RPMI7951 (cell line): ENCODE measurements around the gene PYROXD2. TPM values are rescaled to one million over a fixed set of nuclear protein-coding genes. Genes with fewer than 3 reads are reported as not detected.
A peak's percentile ranks its signal among the peaks of the same experiment; 100 is the strongest.
"Not testable (repeated sequence)": the region's sequence is repeated elsewhere in the genome, so short reads cannot be mapped to it uniquely, and the experiment has no call there.

Experiments used
- DNase-seq: peaks from one replicate; pipeline ENCODE4 v3.0.0-alpha.2; 2012; ENCODE audit warnings: low read depth
- total RNA-seq: library from RNA; depleted of rRNA; stranded (reverse); fragments of >200 nt; shearing (Covaris generic); gene quantifications from 2 replicates; pipeline ENCODE4 v1.2.3, GENCODE V29; 2014

The PYROXD2 gene
- total RNA-seq, 1 experiment from 2014 or later, result 2.0 TPM

DNA sequence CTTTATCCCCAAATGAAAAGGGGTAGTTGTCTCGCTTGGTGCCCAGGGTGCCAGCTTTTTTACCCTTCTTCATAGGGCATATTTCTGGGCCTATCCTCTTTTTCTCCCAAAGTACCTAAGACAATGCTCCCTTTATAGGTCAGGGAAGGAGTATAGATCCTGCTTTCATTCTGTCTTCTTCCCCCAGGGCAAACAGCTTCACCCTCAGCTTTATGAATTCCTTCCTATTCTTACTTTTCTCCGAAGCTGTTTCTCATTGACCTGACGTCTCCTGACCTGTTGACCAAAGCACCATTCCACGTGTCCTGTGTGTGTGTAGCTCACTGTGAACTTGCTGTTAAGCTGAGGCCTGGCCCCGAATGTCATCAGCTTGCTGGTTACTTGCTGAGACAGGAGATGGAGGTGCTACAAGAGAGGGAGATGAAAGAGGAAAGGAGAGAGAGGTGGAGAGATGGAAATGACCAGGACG is 48.9 kb downstream of the PYROXD2 start:
- DNase-seq, result peak; percentile 57

DNA sequence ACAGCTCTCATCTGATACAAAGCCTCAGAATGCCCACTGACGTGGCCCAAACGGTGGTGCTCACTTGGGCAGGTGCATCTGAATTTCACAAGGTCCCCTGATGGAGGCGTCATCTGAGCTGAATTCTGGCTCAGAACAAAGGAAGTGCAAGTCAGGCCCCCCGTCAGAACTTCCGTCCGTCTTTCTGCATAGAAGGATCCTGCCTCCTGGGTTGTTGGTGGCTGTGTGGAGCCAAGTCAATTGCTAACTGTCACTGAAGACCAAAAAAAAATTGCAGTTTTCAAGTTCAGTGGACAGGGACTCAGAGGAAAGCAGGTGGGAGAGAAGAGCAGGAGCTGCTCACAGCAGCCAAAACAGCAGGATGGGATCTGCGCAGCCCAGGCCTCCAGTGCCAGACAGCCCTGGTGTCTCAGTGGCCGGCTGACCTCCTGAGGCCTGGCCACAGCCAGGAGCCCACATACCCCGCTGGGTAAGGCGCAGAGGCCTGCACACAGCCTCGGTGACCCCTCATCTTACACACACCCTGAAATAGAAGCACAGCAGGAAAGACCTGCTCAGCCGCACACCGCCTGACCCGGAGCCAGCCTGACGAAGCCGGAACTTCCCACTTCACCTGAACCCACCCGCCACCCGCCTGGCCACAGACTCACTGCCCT is 49.4 kb downstream of the PYROXD2 start:
- no peak for DNase-seq

DNA sequence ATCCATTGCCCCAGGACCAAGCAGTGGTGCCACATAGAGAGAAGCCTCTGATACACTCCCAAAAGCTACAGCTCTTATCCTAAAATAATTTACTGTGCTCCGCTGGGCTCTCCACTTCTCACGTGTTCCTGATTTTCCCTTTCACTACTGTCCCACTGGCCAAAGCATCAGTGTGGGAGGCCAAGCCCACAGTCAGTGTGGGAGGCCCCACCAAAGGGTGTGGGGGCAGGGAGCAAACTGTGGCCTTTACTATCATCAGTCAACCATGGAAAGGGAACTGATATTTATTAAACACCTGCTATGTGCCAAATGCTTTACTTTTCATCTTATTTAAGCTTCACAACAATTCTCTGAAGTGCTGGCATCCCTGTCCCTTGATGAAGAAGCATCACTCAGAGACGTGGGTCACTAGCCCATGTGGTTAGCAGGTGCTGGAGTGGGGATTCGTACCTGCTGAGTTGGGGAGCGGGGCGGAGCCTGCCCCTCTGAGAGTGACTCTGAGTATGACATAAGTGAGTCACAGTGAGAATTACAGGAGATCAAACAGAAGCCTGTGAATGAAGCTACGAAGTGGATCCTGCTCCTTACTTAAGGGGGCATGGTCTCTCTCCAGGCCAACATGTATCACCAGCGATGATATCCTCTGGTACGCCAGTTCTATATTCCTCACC is 50.4 kb downstream of the PYROXD2 start:
- no peak for DNase-seq

DNA sequence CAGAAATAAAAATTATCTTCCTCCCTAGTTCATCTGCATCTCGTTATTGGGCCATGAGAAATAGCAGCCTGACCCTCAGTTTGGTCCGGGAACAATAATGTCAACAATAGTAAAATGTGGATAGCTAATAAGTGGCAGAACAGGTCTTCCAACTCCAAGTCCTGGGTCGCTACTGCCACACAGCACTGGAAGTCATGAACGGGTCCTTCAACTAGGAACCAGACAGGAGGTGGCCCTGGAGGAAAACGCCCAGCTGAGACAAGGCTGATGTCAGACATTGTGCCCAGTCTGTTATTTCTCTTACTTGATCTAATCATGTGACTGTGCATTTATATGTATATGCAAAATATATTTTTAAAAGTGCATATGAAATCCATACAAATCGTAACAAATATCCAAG is 51.8 kb downstream of the PYROXD2 start:
- DNase-seq, result no peak

DNA sequence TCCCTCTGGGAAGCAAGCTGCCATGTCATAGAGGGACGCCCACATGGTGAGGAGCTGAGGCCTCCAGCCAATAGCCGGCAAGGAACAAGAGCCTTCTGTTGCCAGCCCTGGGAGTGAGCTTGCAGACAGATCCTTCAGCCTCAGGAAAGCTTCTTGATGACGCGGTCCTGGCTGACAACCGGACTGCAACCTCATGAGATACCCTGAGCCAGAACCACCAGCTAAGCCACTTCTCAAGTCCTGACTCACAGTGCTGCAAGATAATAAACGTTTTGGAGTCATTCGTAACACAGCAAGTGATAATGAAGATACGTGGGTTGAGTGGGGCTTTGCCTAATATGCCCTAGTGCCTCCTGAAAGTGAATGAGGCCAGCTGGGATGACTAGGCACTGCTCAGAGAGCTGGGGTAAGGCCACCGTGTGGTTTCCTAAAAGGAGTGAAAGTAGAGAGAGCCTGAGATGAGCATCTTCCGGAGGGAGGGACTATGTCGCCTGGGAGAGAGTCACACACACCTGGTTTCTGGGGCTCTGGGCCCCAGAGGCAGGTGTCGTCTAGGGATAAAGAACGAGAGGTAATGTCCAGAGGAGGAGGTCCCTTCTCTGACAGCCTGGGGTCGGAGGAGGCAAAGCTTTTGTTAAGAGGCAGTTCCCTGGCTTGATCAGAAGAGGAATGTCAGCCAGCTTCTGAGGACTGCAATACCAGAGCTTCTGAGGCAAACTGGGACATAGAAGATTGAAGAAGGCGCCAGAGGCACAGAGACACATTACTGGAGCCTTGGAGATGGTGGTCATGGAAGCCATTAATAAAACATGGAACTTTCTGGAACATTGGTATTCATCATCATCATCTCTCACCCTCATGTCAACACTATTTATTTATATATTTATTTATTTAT is 53.6 kb downstream of the PYROXD2 start:
- peak; percentile 94 for DNase-seq

DNA sequence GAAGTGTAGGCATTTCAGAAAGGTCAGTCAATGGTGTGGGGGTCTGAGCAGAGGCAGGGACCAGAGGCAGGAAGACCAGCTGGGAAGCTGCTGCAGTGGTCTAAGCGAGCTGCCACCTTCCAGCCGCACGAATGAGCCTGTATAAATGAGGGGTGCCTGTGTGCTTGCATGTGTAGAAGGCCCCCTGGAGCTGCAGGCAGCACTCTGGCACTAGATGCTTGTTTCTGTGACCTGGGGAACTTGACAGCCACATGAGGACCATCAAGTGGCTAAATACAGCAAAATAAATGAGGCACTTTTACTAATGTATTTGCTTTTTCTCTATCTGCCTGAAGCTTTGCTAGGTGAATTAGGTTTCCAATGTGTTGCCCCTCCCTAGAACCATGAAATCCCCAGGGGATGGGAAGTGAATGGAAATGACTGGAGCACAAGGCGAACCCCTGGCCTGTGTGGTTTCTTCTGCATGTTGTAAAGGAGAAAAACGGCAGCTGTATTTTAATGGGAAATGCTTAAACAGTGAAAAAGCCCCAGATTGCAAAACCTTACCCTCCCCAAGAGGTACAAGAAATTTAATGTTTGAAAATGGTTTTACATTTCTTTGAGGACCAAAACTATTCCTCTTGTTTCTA is 57.7 kb downstream of the PYROXD2 start:
- no peak for DNase-seq

DNA sequence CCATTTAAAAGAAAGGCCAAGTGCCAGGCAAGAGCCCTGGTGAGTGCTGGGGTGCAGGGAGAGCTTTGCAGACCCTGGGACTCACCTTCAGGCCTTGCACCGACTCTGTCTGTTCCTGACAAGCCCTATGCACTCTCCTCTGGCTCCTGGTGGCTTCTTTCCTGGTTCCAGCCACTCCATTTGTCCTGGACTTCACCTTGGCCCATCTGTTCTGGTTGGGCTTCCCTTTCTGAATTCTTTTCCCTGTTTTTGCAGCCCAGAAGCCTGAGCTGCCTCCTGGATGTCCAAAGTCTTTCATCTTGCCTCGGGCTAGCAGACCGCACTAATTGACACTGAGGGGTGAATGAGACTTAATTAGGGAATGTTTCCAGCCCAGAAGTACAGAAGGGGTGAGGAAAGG is 60.5 kb downstream of the PYROXD2 start:
- no peak for DNase-seq

DNA sequence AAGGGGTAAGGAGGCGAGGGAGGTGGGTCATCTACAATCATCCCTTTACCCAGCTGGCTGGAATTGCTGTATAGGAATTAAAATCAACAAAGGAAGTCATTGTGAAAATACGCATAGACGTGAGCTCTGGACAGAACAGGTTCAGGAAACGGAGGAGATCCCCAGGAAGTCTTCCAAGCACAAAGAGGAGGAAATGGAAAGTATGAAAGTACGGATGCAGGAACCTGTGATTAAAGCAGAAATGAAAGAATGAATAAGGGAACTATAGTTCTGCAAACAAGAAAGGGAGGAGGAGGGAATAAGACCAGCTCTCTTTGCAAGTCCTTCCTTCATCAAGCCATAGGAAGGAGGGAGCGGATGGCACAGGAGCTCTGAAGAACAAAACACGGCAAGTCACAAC is 61.8 kb downstream of the PYROXD2 start:
- peak; percentile 35 for DNase-seq

DNA sequence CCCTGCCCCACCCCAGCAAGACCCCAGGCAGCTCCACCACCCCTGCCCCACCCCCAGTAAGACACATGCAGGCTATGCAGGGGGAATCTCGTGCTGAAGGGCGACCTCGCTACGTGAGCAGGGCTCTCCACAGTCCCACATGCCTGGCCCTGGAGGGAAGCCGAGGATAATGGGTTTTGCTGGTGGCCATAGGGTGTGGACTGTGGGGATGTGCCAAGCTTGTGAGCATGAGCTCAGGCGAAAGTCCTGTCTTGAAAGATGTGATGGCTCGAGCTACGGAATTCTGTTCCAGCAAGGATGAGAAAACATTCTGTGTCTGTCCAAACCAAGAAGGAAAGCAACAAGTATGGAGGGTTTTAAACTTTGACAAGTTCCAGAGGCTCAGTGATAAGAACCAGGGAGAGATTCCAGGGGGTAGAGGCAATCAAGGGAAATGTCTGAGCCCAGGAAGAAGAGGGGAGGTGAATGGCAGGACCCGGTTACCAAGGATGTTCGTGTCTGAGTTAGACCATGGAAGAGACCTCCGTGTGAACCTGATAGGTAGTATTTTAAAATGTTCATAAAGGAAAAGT is 63.1 kb downstream of the PYROXD2 start:
- no peak for DNase-seq

DNA sequence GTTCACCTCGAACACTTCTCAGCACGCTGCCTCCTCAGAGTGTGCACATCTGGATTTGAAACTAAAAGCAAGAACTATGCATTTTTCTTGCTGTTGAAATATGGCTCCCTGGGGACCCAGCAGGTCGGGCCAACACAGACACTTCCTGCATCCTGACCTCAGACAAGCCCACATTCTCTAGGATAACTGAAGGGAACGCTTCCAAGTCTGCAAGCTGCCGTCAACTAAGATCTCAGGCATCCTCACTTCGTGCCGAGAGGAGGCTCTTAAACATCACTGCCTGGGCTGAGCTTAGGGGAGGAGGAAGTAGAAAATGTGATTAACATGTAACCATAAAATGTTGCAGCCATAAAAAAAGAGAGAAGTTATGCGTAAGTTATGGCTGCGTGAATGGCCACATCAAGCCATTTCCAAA is 65.5 kb downstream of the PYROXD2 start:
- DNase-seq, result peak; percentile 66

DNA sequence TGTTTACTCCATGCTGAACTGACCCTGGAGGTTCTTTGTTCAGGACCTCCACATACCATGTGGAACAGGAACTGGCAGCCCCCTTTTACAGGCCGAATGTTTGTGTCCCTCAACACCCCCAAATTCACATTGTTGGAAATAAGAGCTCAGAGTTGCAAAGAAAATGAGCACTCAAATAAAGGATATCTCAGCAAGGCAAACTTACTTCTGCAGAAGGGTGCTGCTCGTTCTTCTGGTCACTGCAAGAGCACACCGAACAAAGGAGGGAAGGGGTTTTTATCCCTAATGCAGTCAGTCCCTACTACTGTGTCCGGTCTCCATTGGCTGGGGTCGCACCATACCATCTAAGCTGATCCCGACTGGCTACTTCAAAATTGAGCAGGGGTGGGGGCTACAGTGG is 68.1 kb downstream of the PYROXD2 start:
- DNase-seq, result no peak

DNA sequence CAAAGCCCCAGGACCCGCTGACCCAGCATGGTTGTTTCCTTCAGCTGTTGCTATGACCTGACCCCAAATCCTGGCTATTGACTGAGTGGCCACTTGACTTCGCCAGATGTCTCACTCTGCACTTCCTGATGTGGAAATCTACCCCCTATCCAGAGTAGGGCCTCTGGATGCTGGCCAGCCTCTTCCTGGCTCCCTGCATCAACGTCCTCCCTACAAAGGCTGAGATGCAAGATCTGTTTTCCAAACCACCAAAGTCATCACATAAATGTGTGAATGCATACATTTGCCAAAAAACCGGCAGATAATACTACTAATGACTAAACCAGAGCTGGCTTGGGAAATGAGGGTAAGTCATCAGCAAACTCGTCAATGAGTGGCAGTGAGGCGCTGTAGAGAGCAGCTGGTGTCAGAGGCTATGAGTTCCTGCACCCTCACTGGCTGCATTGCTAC is 70.4 kb downstream of the PYROXD2 start:
- DNase-seq, result peak; percentile 66

DNA sequence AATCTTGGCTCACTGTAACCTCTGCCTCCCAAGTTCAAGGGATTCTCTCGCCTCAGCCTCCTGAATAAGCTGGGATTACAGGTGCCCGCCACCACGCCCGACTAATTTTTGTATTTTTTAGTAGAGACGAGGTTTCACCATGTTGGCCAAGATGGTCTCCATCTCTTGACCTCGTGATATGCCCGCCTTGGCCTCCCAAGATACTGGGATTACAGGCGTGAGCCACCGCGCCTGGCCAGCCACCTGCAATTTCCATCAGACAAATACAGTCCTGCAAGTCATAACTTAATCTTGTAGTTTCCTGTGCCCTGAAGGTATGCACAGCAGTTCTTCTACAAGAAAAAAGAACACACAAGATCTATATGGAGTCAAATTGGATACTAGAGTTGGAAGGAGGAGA is 73.3 kb downstream of the PYROXD2 start:
- not testable (repeated sequence) for DNase-seq

DNA sequence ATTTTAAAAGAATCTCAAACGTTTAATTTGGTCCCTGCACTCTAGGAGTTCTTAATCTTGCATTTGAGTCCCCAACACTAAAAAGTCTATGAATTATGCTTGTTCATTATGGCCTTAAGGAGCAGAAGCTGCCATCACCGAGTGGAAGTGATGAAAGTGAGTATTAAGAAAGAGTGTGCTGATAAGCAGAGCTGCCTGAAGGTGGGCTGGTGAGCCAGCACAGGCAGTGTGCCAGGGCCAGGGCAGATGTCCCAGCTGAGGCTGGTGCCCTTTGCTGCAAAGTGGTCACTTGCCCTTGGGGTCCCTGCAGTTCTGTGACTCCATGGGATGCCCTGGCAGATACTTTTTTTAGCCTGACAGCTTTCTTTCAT is 74.1 kb downstream of the PYROXD2 start:
- DNase-seq, result no peak

DNA sequence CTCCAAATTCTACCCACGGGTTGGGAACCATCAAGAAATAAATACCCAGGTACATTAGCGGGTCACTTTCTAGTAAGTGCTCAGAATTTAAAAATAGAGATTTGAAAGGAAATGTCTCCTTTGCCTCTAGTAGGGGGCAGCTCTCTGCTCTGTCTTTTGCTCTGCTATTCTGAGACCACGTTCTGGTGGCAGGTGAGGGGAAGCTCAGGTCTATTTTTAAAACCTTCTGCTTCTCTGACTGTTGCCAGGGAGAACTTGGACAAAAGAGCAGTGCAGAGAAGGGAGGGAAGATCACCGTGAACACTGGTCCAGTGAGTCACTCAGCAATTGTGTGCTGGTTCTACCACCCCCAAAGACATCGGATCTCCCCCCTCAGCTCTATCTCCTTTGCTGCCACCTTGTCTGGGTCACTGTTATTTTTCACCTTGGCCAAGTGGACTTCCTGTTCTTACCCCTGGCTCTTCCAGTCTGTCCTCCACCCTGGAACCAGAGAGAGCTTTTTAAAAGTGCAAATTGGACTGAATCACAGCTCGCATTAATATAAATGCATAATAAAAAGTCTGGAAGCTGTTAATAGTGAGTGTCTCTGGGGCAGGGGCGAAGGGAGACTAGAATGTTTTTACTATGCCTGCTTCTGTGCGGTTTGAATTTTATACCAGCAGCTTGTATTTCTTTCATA is 74.6 kb downstream of the PYROXD2 start:
- no peak for DNase-seq

DNA sequence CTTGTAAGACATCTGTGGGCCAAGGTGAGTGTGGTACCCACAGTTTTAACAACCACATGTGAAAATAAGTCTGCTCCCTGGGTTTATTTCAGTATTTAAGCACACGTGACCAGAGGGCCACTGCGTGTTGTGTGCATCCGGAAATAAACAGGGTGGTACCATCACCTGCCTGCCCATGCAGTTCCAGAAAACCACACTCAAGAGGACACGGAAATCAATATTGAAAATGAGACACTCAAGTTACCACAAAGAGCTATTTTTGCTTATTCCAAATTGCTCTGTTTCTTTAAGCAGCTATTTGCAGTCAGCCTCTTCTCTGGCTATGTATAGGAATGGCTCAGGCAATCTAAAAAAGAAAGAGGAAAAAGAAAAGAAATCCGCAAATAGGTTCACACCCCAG is 75.2 kb downstream of the PYROXD2 start:
- no peak for DNase-seq

DNA sequence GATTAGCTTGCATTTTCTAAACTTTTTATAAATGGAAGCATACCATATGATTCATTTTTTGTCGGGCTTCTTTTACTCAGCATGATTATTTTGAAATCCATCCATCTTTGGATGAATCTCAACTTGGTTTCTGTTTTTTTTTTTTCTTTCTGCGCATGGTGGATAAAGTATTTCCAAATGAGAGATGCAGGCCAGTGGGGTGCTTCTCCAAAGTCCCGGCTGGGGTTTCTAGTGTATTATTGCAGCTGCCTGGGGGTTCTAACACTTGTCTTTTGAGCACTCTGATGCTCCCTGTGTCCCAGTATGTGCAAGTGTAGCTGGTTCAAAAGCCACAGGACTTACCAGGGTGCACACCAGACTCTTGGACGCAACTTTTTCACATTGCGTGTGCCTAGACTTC is 76.1 kb downstream of the PYROXD2 start:
- DNase-seq, result no peak

DNA sequence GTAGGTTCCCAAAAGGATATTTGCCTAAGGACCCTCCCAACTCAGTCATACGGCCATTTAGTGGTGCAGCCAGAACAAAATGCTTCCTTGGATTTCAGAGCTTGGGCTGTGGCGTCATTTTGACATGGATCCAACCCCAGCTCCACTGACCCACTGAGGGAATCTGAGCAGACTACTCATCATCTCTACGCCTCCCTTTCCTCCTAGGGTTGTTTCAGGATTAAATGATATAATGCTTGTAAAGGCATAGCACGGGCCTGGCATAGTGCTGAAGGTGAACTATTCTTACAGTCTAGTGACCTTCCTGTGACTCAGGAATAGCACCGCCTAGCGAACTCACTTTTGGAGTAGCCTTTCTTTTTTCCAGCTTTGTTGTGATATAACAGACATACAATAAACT is 76.7 kb downstream of the PYROXD2 start:
- DNase-seq, result no peak

DNA sequence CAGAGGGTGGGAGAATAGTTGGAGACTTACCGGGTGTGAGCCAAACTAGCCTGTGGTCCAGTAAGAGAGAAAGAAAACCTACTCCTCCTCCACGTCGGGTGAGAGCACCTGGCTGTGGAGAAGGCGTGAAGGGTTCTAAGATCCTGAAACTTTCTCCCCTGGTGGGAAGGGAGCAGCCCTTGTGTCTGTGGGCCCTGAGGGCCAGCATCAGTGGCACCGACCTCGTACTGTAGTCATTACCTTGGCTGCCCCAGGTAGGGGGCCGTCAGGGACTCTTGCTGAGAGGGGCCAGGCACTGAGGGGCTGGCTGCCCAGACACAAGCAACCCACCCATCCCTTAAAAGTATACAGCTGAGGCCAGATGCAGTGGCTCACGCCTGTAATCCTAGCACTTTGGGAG is 77.5 kb downstream of the PYROXD2 start:
- no peak for DNase-seq
